ENCODE data around the gene NDUFS1. TPM values are rescaled to one million over a fixed set of nuclear protein-coding genes. Genes with fewer than 3 reads are reported as not detected.

The NDUFS1 gene
- polyA plus RNA-seq, 1 of the 3 experiments (the other 2 are of a cell fraction): 54.8 TPM

DNA sequence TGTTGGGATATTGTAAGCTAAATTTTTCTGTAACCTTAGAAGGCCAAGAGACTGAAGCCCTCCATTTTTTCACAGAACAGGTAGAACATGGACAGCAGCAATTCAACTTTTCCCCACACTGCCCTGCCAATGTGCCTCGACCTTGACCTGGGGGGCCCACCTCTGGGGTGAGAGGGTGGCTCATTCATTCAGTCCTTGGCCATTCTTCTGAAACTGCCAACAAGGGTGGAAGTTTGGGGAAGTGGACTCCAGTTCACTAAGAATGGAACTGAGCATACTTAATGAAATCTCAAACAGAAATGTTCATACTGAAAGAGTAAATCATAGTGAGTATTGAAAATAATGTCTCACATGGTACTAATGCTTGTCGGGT lies 1.5 kb upstream of the NDUFS1 start:
- peak overlapping the region in 1 of 2 experiments; percentile 88; a peak in 2 of 4 replicates for H3K27ac ChIP-seq (ENCODE audit: low read depth in 2 of 2, low read length in 1 of 2)
- peaks cover 11% of the 10 kb centered on the region for H4K20me1 ChIP-seq (ENCODE audit: insufficient read depth)
- peak overlapping the region; percentile 80 for H3K4me2 ChIP-seq
- 13% methylated on average over 2 of the region's 2 CpGs for WGBS (ENCODE audit: low lambda C conversion rate)
- TF ChIP-seq TAF1 (IDR thresholded peaks at IDR 0.05; ENCODE audit: borderline replicate concordance, low read depth, low read length) (no peak), CHD2 (IDR thresholded peaks at IDR 0.05; ENCODE audit: low read length, partially characterized antibody) (no peak), RAD21 (IDR thresholded peaks at IDR 0.05; ENCODE audit: low read length) (no peak), TEAD4 (IDR thresholded peaks at IDR 0.05; ENCODE audit: borderline replicate concordance, insufficient read depth) (no peak), TCF12 (IDR thresholded peaks at IDR 0.05) (no peak), NRF1 (IDR thresholded peaks at IDR 0.05; ENCODE audit: low read depth, low read length) (no peak), EZH2phosphoT487 (IDR thresholded peaks at IDR 0.05; ENCODE audit: borderline replicate concordance, low read depth) (no peak), USF2 (IDR thresholded peaks at IDR 0.05; ENCODE audit: borderline replicate concordance, low read depth, low read length) (no peak), ELF1 (IDR thresholded peaks at IDR 0.05) (no peak), EP300 (IDR thresholded peaks at IDR 0.05; ENCODE audit: borderline replicate concordance in 1 of 2, low read depth in 1 of 2, low read length in 1 of 2) (no peak), MXI1 (IDR thresholded peaks at IDR 0.05; ENCODE audit: low read depth, low read length) (no peak), PBX3 (IDR thresholded peaks at IDR 0.05) (no peak)
- TF ChIP-seq, protein P1, sequence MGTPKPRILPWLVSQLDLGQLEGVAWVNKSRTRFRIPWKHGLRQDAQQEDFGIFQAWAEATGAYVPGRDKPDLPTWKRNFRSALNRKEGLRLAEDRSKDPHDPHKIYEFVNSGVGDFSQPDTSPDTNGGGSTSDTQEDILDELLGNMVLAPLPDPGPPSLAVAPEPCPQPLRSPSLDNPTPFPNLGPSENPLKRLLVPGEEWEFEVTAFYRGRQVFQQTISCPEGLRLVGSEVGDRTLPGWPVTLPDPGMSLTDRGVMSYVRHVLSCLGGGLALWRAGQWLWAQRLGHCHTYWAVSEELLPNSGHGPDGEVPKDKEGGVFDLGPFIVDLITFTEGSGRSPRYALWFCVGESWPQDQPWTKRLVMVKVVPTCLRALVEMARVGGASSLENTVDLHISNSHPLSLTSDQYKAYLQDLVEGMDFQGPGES (IDR thresholded peaks at IDR 0.05; ENCODE audit: low read depth, low read length): no peak
- TF ChIP-seq, protein P2, sequence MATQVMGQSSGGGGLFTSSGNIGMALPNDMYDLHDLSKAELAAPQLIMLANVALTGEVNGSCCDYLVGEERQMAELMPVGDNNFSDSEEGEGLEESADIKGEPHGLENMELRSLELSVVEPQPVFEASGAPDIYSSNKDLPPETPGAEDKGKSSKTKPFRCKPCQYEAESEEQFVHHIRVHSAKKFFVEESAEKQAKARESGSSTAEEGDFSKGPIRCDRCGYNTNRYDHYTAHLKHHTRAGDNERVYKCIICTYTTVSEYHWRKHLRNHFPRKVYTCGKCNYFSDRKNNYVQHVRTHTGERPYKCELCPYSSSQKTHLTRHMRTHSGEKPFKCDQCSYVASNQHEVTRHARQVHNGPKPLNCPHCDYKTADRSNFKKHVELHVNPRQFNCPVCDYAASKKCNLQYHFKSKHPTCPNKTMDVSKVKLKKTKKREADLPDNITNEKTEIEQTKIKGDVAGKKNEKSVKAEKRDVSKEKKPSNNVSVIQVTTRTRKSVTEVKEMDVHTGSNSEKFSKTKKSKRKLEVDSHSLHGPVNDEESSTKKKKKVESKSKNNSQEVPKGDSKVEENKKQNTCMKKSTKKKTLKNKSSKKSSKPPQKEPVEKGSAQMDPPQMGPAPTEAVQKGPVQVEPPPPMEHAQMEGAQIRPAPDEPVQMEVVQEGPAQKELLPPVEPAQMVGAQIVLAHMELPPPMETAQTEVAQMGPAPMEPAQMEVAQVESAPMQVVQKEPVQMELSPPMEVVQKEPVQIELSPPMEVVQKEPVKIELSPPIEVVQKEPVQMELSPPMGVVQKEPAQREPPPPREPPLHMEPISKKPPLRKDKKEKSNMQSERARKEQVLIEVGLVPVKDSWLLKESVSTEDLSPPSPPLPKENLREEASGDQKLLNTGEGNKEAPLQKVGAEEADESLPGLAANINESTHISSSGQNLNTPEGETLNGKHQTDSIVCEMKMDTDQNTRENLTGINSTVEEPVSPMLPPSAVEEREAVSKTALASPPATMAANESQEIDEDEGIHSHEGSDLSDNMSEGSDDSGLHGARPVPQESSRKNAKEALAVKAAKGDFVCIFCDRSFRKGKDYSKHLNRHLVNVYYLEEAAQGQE (IDR thresholded peaks at IDR 0.05; ENCODE audit: low read depth, low read length): no peak
- H2AFZ ChIP-seq (ENCODE audit: low read depth): no peak overlapping the region
- H3K9me2 ChIP-seq: no peaks in the 10 kb centered on the region
- peaks cover 5% of the 10 kb centered on the region for H3F3A ChIP-seq (replicated peaks; ENCODE audit: insufficient read depth)
- H3K4me3 ChIP-seq (ENCODE audit: low read depth in 2 of 2, low read length in 1 of 2): peak overlapping the region; percentile 76 to 84
- no peaks in the 10 kb centered on the region for H3K9me3 ChIP-seq
- POLR2A ChIA-PET: no interaction called here
- H3K79me2 ChIP-seq (ENCODE audit: insufficient read depth): peaks cover 73% of the 10 kb centered on the region
- H3K9ac ChIP-seq: peak overlapping the region; percentile 85; the same call in 1 of the 2 replicates
- H3K4me1 ChIP-seq (ENCODE audit: control insufficient read depth in 1 of 2, insufficient read depth in 2 of 2, low read depth in 1 of 2, low read length in 1 of 2): peaks cover 4 to 12% of the 10 kb centered on the region in 2 experiments; a peak in 3 of 4 replicates
- CTCF ChIA-PET: interaction anchor here (0.7 to 1.4 kb wide), 3 partner anchors 103 to 272 kb away, joined by 3 read pairs; no protein-coding TSS in a partner anchor
- DNase-seq: no peak
- H3K27me3 ChIP-seq (ENCODE audit: insufficient read depth): no peaks in the 10 kb centered on the region
- peaks cover 21 to 41% of the 10 kb centered on the region in 2 experiments for H3K36me3 ChIP-seq (replicated peaks in 1 of 2; ENCODE audit: control insufficient read depth in 1 of 2, insufficient read depth in 2 of 2, low read length in 1 of 2)

Data from SK-N-SH (cell line).